Esophagus muscularis mucosa (tissue), 4 donors: ENCODE data around the gene WT1. TPM values are rescaled to one million over a fixed set of nuclear protein-coding genes. Genes with fewer than 3 reads are reported as not detected.

ENCODE experiments used
- DNase-seq: peaks from one replicate; pipeline ENCODE4 v3.0.0-alpha.2; 2017; ENCODE audit errors: extremely low spot score
- H3K27ac ChIP-seq, 4 donors: fragments of 200-600 bp; sonication (generic); replicated peaks in 1 of 4; 1 replicate in 3 of 4; 2 replicates in 1 of 4; pipeline ENCODE4 v1.5.1; 2016 to 2019; ENCODE audit warnings: mild to moderate bottlenecking in 1 of 4
- H3K27me3 ChIP-seq, 4 donors: fragments of 200-600 bp; sonication (generic); one replicate each; pipeline versions ENCODE4 v1.5.1 to v1.6.0; 2016 to 2019
- H3K36me3 ChIP-seq, 4 donors: fragments of 200-600 bp; sonication (generic); one replicate each; pipeline ENCODE4 v1.5.1; 2016 to 2019
- H3K4me1 ChIP-seq, 4 donors: fragments of 200-600 bp; sonication (generic); one replicate each; pipeline ENCODE4 v1.5.1; 2016 to 2019
- H3K4me3 ChIP-seq, 4 donors: fragments of 200-600 bp; sonication (generic); 1 replicate in 2 of 4; 2 replicates in 2 of 4; pipeline ENCODE4 v1.5.1; 2016 to 2019; ENCODE audit warnings: mild to moderate bottlenecking in 4 of 4, moderate library complexity in 1 of 4
- H3K9me3 ChIP-seq, 4 donors: fragments of 200-600 bp; sonication (generic); 1 replicate in 3 of 4; 2 replicates in 1 of 4; pipeline ENCODE4 v1.5.1; 2016 to 2019
- CTCF ChIP-seq, 3 experiments: fragments of 200-600 bp in 2 of 3; fragments of 450-650 bp in 1 of 3; sonication (generic) in 2 of 3; IDR thresholded peaks; one replicate each; pipeline ENCODE4 v1.5.1; 2017 to 2019; ENCODE audit warnings: antibody characterized with exemption in 3 of 3, mild to moderate bottlenecking in 2 of 3, moderate library complexity in 1 of 3
- EP300 ChIP-seq: sonication (generic); formaldehyde crosslinking; IDR thresholded peaks from one replicate; pipeline ENCODE4 v1.6.1; 2017; ENCODE audit warnings: antibody characterized with exemption
- POLR2A ChIP-seq: fragments of 450-650 bp; IDR thresholded peaks from one replicate; pipeline ENCODE4 v1.6.1; 2017; ENCODE audit warnings: antibody characterized with exemption, moderate library complexity, mild to moderate bottlenecking, low read depth
- POLR2AphosphoS5 ChIP-seq, 2 donors: sonication (generic); formaldehyde crosslinking; IDR thresholded peaks; one replicate each; pipeline ENCODE4 v1.6.1; 2017; ENCODE audit warnings: antibody characterized with exemption in 2 of 2
- WGBS: methylation state at CpG from one replicate; pipeline ENCODE4 v1.1.5; 2018; 5-methylcytosine and 5-hydroxymethylcytosine counted together
- intact Hi-C: fragments of 100-400 bp; cut with DNase I; formaldehyde crosslinking; loops from one replicate; pipeline ENCODE4 v1.15.1; 2023
- total RNA-seq, 4 donors: library from RNA; depleted of rRNA; stranded (reverse); fragments of >200 nt; gene quantifications; one replicate each; pipeline versions ENCODE4 v1.1.0 to v1.2.1, GENCODE V29; 2016

The WT1 gene
- total RNA-seq, 4 donors from 2014 or later, result 0.42 to 3.5 (median 3.1) TPM; not detected in 1

GRCh38 chr11:32388365-32388764 is 47.0 kb downstream of the WT1 start:
- Histone ChIP-seq H3K27me3 (peaks cover 0 to 18% (median 0%) of the 10 kb centered on the region in 4 donors), H3K9me3 (no peaks in the 10 kb centered on the region), H3K27ac (no peak overlapping the region), H3K4me3 (no peak overlapping the region), H3K4me1 (peaks cover 0 to 6% (median 1%) of the 10 kb centered on the region in 4 donors), H3K36me3 (peaks cover 0 to 4% (median 0%) of the 10 kb centered on the region in 4 donors)
- DNase-seq, result no peak
- 58% methylated on average over 4 of the region's 4 CpGs for WGBS
- intact Hi-C loops, result no loop called here
- TF ChIP-seq EP300 (no peak), POLR2AphosphoS5 (IDR thresholded peaks at IDR 0.05) (no peak), POLR2A (no peak), CTCF (IDR thresholded peaks at IDR 0.05) (no peak)

GRCh38 chr11:32387411-32387810 is 47.9 kb downstream of the WT1 start:
- H3K36me3 ChIP-seq, result peaks cover 0 to 4% (median 0%) of the 10 kb centered on the region in 4 donors
- no peaks in the 10 kb centered on the region for H3K9me3 ChIP-seq
- H3K4me1 ChIP-seq, result peaks cover 0 to 6% (median 1%) of the 10 kb centered on the region in 4 donors
- no peak overlapping the region for H3K27ac ChIP-seq
- H3K4me3 ChIP-seq, result no peak overlapping the region
- intact Hi-C loops, result no loop called here
- peaks cover 0 to 23% (median 0%) of the 10 kb centered on the region in 4 donors for H3K27me3 ChIP-seq
- 85% methylated on average over 4 of the region's 4 CpGs for WGBS
- TF ChIP-seq POLR2AphosphoS5 (IDR thresholded peaks at IDR 0.05) (no peak), EP300 (no peak), POLR2A (no peak), CTCF (IDR thresholded peaks at IDR 0.05) (no peak)
- no peak for DNase-seq

- TF ChIP-seq CTCF (IDR thresholded peaks at IDR 0.05) (no peak), POLR2AphosphoS5 (IDR thresholded peaks at IDR 0.05) (no peak), EP300 (no peak), POLR2A (no peak)
- Histone ChIP-seq H3K27me3 (peaks cover 0 to 28% (median 0%) of the 10 kb centered on the region in 4 donors), H3K4me3 (no peak overlapping the region), H3K36me3 (peaks cover 0 to 4% (median 0%) of the 10 kb centered on the region in 4 donors), H3K4me1 (peaks cover 0 to 6% (median 1%) of the 10 kb centered on the region in 4 donors), H3K27ac (no peak overlapping the region), H3K9me3 (no peaks in the 10 kb centered on the region)
- DNase-seq, result no peak
- intact Hi-C loops, result no loop called here
- WGBS, result 31% methylated on average over 8 of the region's 8 CpGs
These were observed 48.5 kb downstream of the WT1 start for GRCh38 chr11:32386770-32387377.

GRCh38 chr11:32385998-32386397 is 49.3 kb downstream of the WT1 start:
- H3K27ac ChIP-seq, result no peak overlapping the region
- no peaks in the 10 kb centered on the region for H3K9me3 ChIP-seq
- H3K36me3 ChIP-seq, result peaks cover 0 to 4% (median 0%) of the 10 kb centered on the region in 4 donors
- intact Hi-C loops, result no loop called here
- 35% methylated on average over 2 of the region's 2 CpGs for WGBS
- peaks cover 0 to 6% (median 1%) of the 10 kb centered on the region in 4 donors for H3K4me1 ChIP-seq
- H3K4me3 ChIP-seq, result no peak overlapping the region
- H3K27me3 ChIP-seq, result peaks cover 0 to 36% (median 0%) of the 10 kb centered on the region in 4 donors
- TF ChIP-seq EP300 (no peak), POLR2A (no peak), POLR2AphosphoS5 (IDR thresholded peaks at IDR 0.05) (no peak), CTCF (IDR thresholded peaks at IDR 0.05) (no peak)
- DNase-seq, result no peak
